Brain microvascular endothelial cell (primary cell): Measurements from ENCODE around the gene GRID1.

ENCODE experiments used
- DNase-seq: peaks from one replicate; pipeline ENCODE4 v3.0.0-alpha.2; 2020
- H3K27ac ChIP-seq: fragments of 250-450 bp; sonication (Bioruptor Pico); 2 replicates; pipeline ENCODE4 v1.5.1; 2020; ENCODE audit warnings: mild to moderate bottlenecking, moderate library complexity
- H3K27me3 ChIP-seq: fragments of 250-450 bp; sonication (Bioruptor Pico); replicated peaks from 2 replicates; pipeline ENCODE4 v1.5.1; 2020; ENCODE audit warnings: mild to moderate bottlenecking
- H3K36me3 ChIP-seq: fragments of 250-450 bp; sonication (Bioruptor Pico); replicated peaks from 2 replicates; pipeline ENCODE4 v1.5.1; 2020; ENCODE audit warnings: mild to moderate bottlenecking
- H3K4me3 ChIP-seq: 2 replicates; pipeline ENCODE4 v1.5.1; 2011; ENCODE audit warnings: low read depth, mild to moderate bottlenecking, control low read depth, low read length, moderate library complexity
- in situ Hi-C: cut with HindIII; loops from 2 replicates; pipeline ENCODE4 v1.10.0; 2017; ENCODE audit warnings: low sequenced_read_pairs, low pct_ligation_motif_present
- TF ChIP-seq, protein P1 (sequence below): IDR thresholded peaks from 2 replicates; pipeline ENCODE4 v1.5.1; 2011; ENCODE audit warnings: low read depth, mild to moderate bottlenecking, moderate library complexity, low read length, control low read depth, inconsistent platforms; ENCODE audit errors: missing control alignments

GRID1 gene

GRCh38 chr10:86334488-86335085, 32.0 kb downstream of the GRID1 start:
- no peaks in the 10 kb centered on the region for H3K36me3 ChIP-seq
- in situ Hi-C loops, result no loop called here
- H3K4me3 ChIP-seq, result no peak overlapping the region
- TF ChIP-seq, protein P1, sequence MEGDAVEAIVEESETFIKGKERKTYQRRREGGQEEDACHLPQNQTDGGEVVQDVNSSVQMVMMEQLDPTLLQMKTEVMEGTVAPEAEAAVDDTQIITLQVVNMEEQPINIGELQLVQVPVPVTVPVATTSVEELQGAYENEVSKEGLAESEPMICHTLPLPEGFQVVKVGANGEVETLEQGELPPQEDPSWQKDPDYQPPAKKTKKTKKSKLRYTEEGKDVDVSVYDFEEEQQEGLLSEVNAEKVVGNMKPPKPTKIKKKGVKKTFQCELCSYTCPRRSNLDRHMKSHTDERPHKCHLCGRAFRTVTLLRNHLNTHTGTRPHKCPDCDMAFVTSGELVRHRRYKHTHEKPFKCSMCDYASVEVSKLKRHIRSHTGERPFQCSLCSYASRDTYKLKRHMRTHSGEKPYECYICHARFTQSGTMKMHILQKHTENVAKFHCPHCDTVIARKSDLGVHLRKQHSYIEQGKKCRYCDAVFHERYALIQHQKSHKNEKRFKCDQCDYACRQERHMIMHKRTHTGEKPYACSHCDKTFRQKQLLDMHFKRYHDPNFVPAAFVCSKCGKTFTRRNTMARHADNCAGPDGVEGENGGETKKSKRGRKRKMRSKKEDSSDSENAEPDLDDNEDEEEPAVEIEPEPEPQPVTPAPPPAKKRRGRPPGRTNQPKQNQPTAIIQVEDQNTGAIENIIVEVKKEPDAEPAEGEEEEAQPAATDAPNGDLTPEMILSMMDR, result no peak
- no peak for DNase-seq
- no peak overlapping the region for H3K27ac ChIP-seq
- no peaks in the 10 kb centered on the region for H3K27me3 ChIP-seq

DNA sequence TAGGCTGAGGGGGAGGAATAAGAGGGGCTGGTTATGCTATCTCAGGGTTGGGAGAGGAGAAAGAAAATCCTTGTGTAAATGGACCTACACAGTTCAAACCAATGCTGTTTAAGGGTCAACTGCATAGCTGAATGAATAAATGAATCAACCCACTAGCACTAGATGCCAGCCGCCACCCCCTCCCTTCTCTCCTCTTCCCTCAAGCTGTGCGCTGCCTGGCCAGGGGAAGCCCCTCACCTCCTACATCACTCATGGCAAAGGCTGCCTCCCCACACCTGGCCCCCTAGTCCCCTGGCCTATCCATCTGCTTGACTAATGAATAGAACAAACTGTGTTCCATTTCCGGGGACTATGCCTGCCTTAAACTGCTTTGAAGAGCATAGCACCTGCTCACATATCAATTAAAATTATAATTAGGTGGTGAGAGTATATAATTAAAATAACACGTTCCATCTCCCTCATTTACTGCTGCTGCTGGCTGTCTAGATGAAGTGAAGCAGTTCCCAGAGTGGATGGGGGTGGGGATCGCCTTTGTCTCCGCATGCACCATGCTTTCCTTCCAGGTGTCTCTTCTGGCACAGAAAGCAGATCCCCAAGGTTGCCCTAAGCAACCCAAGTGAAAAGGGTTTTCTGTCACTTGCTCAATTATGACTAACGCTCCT, 32.6 kb downstream of the GRID1 start:
- Histone ChIP-seq H3K36me3 (no peaks in the 10 kb centered on the region), H3K27ac (no peak overlapping the region), H3K4me3 (no peak overlapping the region), H3K27me3 (no peaks in the 10 kb centered on the region)
- DNase-seq, result no peak
- TF ChIP-seq, protein P1, result no peak
- in situ Hi-C loops, result no loop called here

- Histone ChIP-seq H3K27me3 (no peaks in the 10 kb centered on the region), H3K4me3 (no peak overlapping the region), H3K36me3 (no peaks in the 10 kb centered on the region), H3K27ac (no peak overlapping the region)
- in situ Hi-C loops, result no loop called here
- TF ChIP-seq, protein P1, result no peak
- no peak for DNase-seq
Observed at GRCh38 chr10:86331861-86332260, 34.7 kb downstream of the GRID1 start.

GRCh38 chr10:86330778-86331763, 35.5 kb downstream of the GRID1 start:
- TF ChIP-seq, protein P1, result no peak

DNA sequence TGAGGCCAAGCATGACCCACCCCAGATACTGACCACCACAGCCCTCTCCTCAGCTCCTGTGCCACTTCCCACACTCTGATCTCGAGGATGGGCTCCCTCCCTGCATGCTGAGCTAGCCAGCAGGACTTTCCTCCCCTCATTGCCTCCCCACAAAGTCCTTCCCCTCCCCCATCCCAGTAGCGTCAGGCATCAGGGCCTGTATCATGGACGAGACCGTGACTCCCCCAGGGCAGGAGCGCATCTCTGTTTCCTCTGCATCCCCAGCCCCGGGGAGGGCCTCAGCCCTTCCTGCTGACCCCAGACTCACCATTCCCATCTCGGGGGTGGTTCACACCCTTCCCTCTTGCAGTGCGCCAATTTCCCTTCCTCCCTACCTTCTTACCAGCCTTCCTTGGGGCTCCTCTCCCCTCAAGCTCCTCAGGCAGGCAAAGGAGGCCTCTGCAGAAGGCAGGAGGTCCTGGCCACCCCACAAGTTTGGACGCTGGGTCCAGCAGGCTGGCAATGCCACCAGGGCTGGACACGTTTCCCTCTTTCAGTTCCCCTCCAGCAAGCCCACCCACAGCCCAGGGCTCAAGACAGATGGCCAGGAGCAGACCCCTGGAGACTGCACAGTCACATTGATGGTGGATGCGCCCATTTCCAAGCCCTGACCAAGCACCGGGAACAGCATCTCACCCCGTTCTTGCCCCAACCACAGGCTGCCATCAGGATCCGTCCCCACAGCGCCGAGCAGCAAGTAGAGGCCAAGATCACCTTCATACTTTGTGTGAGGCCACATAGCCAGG, 36.5 kb downstream of the GRID1 start:
- in situ Hi-C loops, result no loop called here
- Histone ChIP-seq H3K27ac (no peak overlapping the region), H3K36me3 (no peaks in the 10 kb centered on the region), H3K4me3 (no peak overlapping the region), H3K27me3 (no peaks in the 10 kb centered on the region)
- no peak for DNase-seq
- TF ChIP-seq, protein P1, result no peak

More at GRCh38 chr10:86330778-86331763, 35.5 kb downstream of the GRID1 start:
- in situ Hi-C loops, result no loop called here
- DNase-seq, result no peak
- Histone ChIP-seq H3K36me3 (no peaks in the 10 kb centered on the region), H3K27me3 (no peaks in the 10 kb centered on the region), H3K4me3 (no peak overlapping the region), H3K27ac (no peak overlapping the region)
